Stimulated activated CD8-positive, alpha-beta memory T cell treated with anti-CD3 and anti-CD28 coated beads, Interleukin-15, amount 100 ng/mL, for 4 hours (primary cell): ENCODE measurements around the gene PPP1R3C.

Experiments used
- DNase-seq, 2 donors: peaks; one replicate each; pipeline ENCODE4 v3.0.0-alpha.2; 2020; ENCODE audit warnings: low read depth in 2 of 2

Gene PPP1R3C

DNA sequence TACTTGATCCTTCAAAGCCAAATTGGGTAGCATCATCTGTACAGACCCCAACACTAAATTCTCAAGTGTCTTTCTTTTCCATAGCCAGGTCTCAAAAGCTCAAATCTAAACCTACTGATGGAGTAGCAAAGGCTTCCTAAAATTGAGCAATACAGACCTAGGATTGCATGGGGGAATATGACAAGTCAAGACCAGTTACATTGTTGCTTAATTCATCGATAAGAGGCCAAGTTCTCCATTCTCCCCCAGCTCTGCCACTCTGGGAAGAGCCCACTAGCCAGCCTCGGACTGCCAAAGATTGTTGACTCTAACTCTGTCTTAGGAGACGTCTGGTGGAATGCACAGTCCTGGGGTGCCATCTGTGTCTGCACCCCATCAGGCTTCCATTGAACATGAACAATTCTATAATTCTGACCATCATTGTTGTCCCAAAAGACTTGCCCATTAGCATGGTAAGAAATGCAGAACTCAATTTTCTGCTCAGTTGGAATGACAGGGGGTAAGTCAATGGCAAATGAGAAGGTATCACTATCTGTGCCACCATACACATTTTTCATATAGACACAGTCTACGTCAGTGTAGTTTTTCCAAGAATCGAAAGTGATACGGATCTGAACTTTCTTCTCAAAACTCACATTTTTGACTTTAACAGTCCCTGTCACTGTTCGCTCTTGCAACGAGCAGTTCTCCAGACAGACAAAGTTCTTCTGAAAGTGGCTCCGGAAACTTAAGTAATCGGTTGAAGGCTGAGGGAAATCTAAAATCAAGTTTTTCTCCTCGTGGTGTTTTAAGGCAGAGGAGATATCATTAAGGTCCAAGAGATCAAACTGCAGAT, 2.9 kb downstream of the PPP1R3C start:
- no peak for DNase-seq

DNA sequence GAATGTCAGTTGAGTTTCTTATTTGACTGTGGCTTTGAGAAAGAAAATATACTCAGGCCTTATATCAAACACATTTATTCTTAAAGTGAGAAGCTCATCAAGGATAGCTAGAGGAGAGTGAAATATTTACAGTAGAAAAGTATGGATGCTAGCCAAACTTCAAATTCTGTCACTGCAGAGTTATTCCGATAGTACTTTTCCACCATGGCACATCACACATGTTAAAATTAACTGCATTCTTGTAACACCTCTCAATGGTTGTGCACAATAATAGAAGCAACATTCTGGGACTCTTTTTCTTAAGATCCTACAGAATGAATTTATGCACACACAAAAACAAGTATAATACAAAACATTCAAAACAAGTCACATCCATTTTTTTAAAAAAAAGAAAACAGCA, 4.5 kb downstream of the PPP1R3C start:
- no peak for DNase-seq

DNA sequence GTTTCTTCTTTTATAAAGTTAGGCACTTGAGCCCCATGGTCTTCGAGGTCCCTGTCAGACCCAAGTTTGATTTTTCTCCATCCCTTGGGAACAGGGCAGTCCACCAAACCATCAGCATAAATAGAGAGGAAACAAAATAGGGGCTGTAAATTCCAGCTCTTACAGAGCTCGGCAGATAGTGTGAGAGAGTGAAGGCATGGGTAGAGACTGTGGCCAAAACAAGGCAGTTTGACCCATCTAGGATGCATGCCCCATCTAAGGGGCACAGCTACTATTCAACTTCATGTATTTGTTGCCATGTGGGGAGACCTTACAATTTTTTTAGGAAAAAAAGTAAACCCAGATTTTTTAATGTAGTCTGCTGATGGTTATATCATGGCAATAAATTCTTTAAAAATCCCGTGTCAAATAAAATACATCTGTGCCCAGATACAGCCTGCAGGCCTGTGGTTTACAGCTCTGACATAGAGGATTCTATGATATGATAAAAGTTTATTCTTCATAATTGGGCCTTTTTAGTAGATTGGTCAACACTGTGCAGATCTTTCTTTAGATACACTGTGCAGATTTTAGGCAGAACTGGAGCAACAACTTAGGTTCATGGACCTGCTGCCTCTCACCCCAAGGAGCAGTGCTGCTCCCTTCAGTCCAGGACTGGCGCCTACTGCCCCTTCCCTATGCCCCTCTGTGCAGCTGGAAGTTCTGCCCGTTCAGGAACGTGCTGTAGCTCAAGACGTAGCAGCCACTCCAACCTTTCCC, 5.3 kb downstream of the PPP1R3C start:
- DNase-seq = no peak

DNA sequence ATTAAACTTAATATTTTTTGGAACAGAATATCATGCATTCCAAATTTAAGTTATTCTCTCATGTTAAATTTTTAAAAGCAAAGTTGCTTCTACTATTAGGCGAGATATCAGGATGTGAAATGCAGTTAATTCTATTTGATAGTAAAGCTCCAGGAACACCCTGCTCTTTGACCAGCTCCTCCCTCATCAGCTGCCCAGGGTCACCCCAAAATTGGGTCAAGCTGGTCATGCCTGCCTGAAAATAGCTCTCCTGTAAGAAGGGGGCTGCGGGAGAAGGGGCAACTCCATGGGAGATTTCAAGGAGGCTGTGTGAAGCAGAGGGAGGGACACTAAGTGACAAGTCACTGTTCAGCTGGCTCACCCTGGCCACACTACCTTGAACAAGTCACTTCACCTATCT, 5.9 kb downstream of the PPP1R3C start:
- no peak for DNase-seq

DNA sequence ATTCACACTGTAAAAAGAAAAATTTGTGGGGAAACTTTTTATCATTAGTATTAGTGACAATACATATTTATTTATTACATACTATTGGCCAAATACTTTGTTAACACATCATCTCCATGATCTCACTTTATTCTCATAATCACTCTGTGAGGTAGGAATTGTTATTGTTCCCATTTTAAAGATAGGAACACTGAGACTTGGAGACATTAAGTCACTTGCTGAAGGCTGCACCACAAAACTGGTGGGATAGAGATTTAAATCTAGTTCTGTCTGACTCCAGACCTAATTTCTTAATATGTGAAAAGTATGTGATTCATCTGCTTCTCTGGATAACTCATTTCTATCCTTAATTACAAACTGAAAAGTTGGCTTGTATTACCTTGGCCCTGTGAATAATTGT, 8.2 kb downstream of the PPP1R3C start:
- DNase-seq = no peak

DNA sequence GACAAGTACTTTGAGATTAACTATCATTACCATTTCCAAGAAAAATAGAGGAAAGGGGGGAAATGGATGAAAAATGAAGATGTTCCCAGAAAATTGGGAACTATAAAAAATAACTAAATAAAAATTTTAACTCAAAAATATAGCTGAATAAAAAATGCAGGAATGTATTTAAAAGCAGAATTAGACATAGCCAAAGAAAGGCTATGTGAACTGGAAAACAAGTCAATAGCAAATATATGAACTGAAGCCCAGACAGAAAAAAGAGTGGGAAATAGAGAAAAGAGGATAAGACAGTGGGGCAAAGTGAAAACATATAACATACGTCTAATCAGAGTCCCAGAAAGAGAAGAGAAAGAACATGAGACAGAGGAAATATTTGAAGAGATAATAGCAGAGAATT, 10.3 kb downstream of the PPP1R3C start:
- no peak for DNase-seq

DNA sequence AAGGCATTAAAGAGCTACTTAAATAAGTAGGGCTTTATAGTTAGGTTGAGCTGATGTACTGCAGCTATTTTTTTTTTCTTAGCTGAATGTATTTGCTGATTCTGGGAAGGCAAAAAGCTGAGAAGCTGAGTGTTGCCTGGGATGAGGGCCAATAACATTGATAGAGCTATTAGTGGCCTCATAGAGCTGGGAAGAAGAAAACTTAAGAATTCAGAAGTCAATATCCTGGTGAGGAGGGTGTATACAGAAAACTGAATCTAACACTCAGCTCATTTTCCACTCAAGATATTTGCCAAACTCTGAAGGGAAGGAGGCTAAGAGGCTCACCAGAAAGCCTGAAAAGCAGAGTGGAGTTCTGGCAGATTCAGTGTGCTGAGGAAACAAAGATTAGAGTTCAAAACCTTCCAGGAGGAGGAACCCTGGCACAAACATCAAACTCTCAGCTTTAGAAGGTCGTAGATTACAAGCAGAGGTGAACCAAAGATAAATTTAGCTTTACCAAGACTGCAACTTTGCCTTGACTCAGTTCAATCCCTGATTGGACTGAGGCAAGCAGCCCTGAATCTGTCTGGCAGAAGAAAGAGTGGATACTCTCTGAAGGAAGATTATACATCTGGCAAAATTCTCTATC, 11.3 kb downstream of the PPP1R3C start:
- no peak for DNase-seq

DNA sequence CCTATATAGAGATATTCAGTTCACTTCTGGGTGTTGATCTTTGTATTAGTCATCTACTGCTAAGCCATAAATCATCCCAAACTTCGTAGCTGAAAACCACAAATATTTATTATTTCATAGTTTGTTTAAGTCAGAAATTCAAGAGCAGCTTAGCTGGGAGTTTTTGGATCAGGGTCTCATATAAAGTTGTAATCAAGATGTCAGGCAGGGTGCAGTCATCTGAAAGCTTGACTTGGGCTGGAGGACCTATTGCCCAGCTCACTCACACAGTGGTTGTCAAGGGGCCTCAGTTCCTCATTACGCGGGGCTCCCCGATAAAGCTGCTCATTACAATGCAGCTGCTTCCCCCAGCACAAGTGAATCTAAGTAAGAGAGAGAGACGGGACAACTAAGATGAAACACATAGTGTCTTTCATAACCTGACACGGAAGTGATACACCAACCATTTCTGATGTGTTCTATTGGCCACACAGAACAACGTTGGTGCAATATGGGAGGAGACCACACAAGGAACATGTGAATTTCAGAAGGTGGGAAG, 15.7 kb downstream of the PPP1R3C start:
- no peak for DNase-seq

DNA sequence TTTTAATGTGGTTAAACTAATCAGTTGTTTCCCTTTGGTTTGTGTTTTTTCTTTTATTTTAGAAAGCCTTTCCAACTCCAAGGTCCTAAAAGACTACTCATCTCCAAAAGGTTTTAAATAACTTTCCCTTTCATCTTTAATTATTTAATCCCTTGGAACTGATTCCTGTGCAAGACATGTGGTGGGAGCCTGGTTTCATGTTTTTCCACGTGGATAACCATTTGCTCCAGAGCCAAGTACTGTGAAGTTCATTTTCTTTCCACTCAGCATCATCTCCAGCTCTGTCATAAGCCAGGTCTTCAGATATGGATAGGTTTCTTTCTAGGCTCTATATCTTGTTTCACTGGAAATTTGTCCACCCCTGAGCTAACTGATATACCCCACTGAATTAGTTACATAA, 16.7 kb downstream of the PPP1R3C start:
- DNase-seq = no peak

DNA sequence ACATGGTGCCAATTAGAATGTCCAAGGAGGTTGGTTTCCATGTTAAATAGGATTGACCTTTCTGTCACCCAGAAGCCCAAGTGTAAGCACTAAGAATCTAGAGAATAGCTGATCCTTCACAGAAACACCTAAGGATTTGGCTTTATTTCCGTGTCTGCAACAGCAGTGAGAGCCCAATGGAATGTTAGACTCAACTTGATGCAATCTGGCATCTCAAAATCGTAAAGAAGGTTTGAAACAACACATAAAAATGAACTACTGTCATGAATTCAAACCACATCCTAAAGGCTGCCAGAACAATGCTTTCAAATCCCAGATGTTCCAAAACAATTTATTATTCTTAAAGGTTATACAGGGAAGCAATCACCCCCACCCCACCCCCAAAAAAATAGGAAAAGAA, 18.6 kb downstream of the PPP1R3C start:
- DNase-seq = no peak

DNA sequence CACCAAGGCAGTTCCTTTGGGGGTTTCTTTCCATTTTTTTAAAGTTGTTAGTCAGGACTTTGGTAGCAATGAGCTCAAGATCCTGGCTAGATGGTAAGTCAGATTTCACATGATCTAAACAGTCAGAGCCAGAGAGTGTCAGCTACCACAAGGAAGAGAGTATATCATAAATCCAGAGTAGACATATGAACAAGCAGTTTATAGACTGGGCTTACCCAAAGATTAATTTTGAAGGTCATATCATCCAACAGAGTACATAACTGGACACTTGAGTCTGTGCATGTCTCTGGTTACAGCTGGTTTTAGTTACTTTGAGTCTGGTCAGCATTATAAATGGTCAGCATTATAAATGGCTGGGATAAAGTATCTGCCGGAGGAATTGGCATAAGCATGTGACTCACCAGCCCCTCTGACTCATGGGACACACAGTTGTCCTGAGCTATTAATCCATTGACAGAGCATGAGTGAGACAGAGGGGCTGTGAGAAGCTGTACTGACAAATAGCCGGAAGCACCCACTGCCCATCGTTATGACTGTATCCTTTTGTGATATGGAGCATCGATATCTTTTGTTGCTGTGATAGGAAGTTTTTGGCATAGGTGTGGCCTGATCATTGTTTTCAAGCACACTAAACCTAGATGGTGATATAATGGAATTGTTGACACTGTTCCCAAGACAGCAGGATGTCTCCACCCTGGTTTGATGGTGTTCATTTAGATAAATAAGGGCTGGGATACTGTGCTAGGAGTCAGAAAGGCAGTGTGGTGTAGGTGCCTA, 19.3 kb downstream of the PPP1R3C start:
- no peak for DNase-seq

DNA sequence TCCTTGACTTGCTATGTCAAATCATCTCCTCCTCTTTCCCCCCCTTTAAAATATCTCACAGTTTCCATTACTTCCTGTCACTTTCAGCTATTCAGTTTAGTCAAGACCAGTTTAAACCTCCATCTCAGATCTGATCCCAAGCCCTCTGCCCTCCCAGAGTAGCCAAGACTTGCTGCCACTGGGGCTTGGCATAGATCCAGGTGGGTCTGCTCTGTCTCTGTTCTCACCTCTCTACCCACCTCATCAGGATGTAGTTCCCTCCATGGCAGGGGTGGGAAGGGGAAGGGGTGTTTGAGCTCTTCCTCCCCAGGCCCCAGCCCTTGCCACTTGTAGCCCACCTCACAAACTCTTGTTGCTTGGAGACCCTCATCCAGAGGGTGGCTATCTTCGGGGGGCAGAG, 22.0 kb downstream of the PPP1R3C start:
- DNase-seq = no peak

DNA sequence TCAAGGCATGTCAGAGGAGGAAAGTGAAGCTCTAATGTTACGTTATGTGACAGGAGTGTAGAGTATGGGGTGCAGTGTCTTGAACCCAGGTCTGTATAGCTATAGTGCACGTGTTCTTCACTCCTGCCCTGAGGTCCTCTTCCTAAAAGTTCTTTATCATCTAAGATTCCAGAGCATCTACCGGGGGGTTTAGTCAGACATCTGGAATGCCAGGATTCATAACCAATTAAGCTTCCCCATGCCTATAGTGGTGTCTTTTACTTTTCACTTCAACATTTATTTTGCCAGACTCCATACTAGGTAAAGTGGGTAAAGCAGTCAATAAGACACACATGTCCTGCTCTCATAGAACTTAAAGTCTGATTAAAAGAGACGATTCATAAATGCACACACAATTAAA, 22.4 kb downstream of the PPP1R3C start:
- no peak for DNase-seq

DNA sequence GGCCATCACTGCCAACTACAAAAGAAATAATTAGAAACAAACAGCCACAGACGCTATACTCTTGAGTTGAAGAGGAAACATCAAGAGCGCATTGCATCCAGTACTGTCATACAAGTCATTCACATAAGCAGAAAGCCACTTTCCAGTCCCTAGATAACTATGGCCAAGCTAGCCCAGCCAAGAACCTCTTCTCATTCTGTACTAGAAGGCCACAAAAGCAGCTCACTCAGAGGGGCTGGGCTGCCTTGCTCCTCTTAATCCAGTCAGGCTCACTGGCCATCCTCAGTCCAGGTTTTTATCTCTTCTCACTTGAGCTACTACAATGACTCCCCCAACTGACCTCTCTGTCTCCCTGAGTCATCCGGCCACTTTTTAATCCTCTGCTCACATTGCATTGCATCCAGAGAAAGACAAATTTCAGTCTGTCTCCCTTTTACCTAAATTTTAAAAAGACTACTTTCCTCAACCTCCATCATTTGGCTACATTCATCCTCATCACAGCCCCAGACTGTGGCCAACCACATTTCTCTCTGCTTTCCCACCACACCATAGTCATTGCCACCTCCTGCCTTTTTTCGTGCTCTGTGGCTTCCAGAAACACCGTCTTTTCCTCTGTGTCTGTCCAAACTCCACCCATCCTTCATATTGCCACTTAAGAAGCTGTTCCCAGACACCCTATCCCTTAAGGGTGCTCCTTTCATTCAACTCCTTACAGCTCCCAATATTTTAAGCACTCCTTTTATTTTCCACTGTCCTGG, 25.0 kb downstream of the PPP1R3C start:
- no peak for DNase-seq

DNA sequence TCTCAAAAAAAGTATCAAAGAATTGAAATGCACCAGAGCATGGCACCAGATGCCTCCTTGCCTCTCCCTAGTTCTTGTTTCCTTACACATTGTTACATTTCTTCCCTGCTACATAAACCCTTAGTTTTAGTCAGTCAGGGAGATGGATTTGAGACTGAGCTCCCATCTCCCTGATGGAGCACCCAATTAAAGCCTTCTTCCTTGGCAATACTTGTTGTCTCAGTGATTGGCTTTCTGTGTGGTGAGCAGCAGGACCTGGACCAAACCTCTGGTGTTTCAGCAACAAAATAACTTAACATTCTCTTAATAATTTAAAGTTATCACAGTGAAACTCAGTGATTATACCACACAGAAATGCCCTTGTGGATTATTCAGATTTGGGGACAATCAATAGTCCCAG, 26.9 kb downstream of the PPP1R3C start:
- no peak for DNase-seq

DNA sequence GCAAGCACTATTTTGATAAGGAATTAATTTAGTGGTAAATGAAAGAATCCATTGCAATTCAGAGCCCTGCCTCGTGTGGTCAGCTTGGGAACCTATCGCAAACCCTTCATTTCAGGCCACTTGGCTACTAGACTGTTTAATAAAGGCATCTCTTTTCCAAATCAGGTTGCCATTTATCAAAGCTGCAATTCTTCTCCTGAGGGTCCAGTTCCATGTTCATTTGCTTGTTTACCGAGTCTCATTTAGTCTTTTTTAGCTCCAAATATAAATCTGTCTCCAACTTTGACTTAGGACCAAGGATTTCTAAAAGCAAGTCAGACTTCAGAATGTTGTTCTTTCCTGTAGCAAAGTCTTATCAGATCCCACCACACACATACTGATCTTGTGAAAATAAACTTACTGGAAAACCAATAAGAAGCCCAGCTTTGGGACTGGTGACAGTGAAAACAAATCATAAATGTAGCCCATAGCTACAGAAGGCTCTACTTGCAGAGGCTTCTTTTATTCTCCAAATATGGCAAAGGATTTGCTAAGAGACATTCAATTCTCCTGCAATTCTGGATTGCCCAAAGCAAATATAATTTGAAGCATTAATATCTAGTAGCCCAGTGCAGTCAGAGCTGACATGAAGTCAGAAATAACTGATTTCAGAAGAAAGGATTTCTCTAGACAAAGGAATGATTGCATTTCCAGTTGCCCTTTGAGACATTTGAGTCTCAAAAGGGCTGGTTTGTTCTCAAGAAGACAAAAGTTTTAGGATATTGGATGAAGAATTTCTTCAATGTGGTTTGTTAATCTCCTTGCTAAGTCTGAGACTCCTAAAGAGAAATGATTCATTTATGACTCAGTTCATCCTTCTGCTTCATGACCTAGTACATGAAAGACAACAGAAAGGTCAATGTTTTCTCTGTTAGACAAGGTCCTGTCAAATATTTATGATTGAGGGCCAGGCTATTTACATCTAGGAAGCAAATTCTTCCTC, 28.0 kb downstream of the PPP1R3C start:
- no peak for DNase-seq

DNA sequence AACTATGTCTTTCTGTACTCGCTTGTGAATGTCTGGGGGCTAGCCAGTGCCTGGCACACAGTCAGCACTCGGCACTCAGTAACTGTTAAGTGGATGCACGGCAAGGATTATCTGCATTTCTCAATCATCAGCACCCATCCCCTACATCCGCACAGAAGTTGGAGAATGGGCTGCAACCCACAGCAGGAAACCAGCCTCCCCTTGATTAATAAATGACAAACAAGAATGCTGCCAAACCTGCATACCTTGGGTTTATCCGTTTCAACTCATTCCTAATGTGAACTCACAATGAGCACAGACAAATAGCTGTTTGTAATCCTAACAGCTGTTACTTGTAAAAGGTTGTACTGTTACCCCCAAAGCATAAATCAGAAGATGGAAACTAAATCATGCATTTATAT, 28.9 kb downstream of the PPP1R3C start:
- no peak for DNase-seq

DNA sequence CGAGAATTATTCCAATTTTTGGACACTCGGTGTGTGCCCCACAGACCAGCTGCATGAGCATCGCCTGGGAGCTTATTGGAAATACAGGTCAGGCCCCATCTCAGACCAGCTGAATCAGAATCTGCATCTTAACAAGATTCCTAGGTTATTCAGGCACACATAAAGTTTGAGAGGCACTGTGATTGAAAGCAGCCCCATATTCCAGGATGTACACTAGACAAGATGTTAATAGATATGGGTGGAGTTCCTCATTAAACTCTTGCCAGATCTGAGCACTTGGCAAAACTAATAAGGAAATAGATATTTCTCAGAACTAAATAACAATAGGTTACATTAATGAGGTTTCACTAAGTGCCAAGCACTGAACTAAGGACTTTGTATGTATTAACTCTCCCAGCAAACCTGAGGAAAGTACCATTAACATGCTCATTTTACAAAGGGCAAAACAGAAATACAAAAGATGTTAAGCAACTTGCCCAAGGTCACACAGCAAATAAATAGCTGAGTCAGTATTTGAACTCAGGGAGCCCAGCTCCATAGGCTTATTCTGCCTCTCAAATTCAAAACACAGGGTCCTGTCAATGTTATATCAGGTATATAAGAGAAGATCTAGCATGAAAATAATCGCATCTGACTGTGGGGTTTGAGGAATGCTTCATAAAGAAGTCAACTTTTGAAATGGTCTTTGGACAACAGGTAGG, 29.9 kb downstream of the PPP1R3C start:
- DNase-seq = no peak

DNA sequence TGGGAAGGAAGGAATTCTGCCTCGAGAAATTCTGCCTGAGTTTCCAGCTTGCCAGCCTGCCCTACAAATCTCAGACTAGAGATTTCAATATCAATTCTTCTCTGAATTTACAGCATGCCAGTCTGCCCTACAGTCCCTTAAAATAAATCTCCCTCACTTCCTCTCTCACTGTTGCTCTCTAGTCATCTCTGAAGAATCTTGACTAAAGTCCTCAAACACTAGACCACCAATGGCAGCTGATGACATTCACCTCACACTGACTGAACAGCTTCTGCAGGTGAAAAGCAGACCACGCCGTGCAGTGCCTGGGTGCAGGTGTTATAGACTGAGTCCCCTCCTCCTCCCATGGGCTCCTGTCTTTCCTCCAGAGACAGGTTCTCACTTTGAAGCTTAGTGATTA, 30.4 kb downstream of the PPP1R3C start:
- DNase-seq = no peak
